Lung (tissue), 12 donors: ENCODE data around the gene DR1. TPM values are rescaled to one million over a fixed set of nuclear protein-coding genes. Genes with fewer than 3 reads are reported as not detected.
A peak's percentile ranks its signal among the peaks of the same experiment; 100 is the strongest.

Source experiments
- ATAC-seq: fragments of 200-7000 bp; cut with Tn5 transposase; one replicate; pipeline ENCODE4 v1.9.1; 2020; ENCODE audit warnings: moderate number of reproducible peaks; ENCODE audit not compliant: insufficient read depth, low FRiP score
- DNase-seq, 3 donors: peaks; one replicate each; pipeline ENCODE4 v3.0.0-alpha.2; 2013 to 2017
- H3K27ac ChIP-seq, 2 donors: one replicate each; pipeline ENCODE4 v1.5.1; 2013; ENCODE audit warnings: mild to moderate bottlenecking in 2 of 2, moderate library complexity in 2 of 2, control low read depth in 1 of 2, inconsistent platforms in 1 of 2, low read depth in 1 of 2, low read length in 1 of 2
- H3K27me3 ChIP-seq, 3 donors: one replicate each; pipeline ENCODE4 v1.5.1; 2013; ENCODE audit warnings: low read length in 2 of 3; ENCODE audit not compliant: control insufficient read depth in 3 of 3, insufficient read depth in 3 of 3
- H3K36me3 ChIP-seq, 4 donors: one replicate each; pipeline ENCODE4 v1.5.1; 2013; ENCODE audit warnings: low read length in 4 of 4, mild to moderate bottlenecking in 1 of 4, moderate library complexity in 1 of 4; ENCODE audit not compliant: control insufficient read depth in 4 of 4, insufficient read depth in 4 of 4
- H3K4me1 ChIP-seq, 5 donors: one replicate each; pipeline ENCODE4 v1.5.1; 2013; ENCODE audit warnings: low read length in 5 of 5, mild to moderate bottlenecking in 2 of 5, moderate library complexity in 1 of 5; ENCODE audit not compliant: control insufficient read depth in 5 of 5, insufficient read depth in 5 of 5
- H3K4me3 ChIP-seq: one replicate; pipeline ENCODE4 v1.5.1; 2013; ENCODE audit warnings: mild to moderate bottlenecking, control low read depth, moderate library complexity
- H3K9ac ChIP-seq, 2 donors: one replicate each; pipeline ENCODE4 v1.5.1; 2013; ENCODE audit warnings: low read length in 2 of 2, control low read depth in 1 of 2; ENCODE audit not compliant: insufficient read depth in 1 of 2
- H3K9me3 ChIP-seq, 4 donors: one replicate each; pipeline ENCODE4 v1.5.1; 2013; ENCODE audit warnings: low read length in 3 of 4, mild to moderate bottlenecking in 1 of 4, moderate library complexity in 1 of 4; ENCODE audit not compliant: control insufficient read depth in 4 of 4, insufficient read depth in 3 of 4
- CTCF ChIP-seq: IDR thresholded peaks from 2 replicates; pipeline ENCODE4 v1.5.1; 2012; ENCODE audit warnings: mild to moderate bottlenecking; ENCODE audit errors: control extremely low read depth, extremely low read depth
- WGBS, 2 donors: extraction: QIAGEN DNeasy Blood & Tissue Kit; methylation state at CpG; one replicate each; pipeline ENCODE4 v1.1.7; 2013; 5-methylcytosine and 5-hydroxymethylcytosine counted together
- polyA plus RNA-seq, 2 donors: library from polyadenylated mRNA; stranded (reverse); fragments of 200-250 nt; gene quantifications; one replicate each; pipeline ENCODE4 v1.2.1, GENCODE V29; 2013
- total RNA-seq, 2 donors: library from RNA; depleted of rRNA in 1 of 2; stranded (reverse); fragments of >200 nt in 1 of 2; gene quantifications; one replicate each; pipeline ENCODE4 v1.2.1, GENCODE V29; 2014 to 2021
- donor health status: control.
- donor health status: control.
- donor health status: Bipolar disorder and iron deficiency.
- donor health status: healthy.
- donor health status: DM: yes; HTN: yes; CAD: no.

The DR1 gene
- total and polyA plus RNA-seq, 4 donors: 10.5 to 59.5 (median 34.4) TPM

- Histone ChIP-seq H3K4me3 (no peak overlapping the region), H3K36me3 (peaks cover 0 to 26% (median 7%) of the 10 kb centered on the region in 4 donors), H3K27ac (no peak overlapping the region), H3K9me3 (no peaks in the 10 kb centered on the region), H3K27me3 (no peaks in the 10 kb centered on the region), H3K9ac (no peak overlapping the region), H3K4me1 (peaks cover 0 to 37% (median 6%) of the 10 kb centered on the region in 5 donors)
- DNase-seq (no peak), ATAC-seq (no peak)
- TF ChIP-seq CTCF: no peak
Observed at GRCh38 chr1:93352376-93352775, 6.7 kb downstream of the DR1 start.

GRCh38 chr1:93353286-93353685, 7.6 kb downstream of the DR1 start:
- no peak overlapping the region for H3K27ac ChIP-seq
- DNase-seq (peak in 2 of 3 donors; percentile 40 to 61), ATAC-seq (no peak)
- no peaks in the 10 kb centered on the region for H3K27me3 ChIP-seq
- no peak overlapping the region for H3K9ac ChIP-seq
- 41 to 56% methylated on average over 1 of the region's 1 CpG for WGBS, 2 donors
- H3K4me1 ChIP-seq: peaks cover 0 to 30% (median 7%) of the 10 kb centered on the region in 5 donors
- H3K36me3 ChIP-seq: peaks cover 8 to 35% (median 9%) of the 10 kb centered on the region in 4 donors
- no peak overlapping the region for H3K4me3 ChIP-seq
- TF ChIP-seq CTCF: no peak
- H3K9me3 ChIP-seq: no peaks in the 10 kb centered on the region

GRCh38 chr1:93354749-93355148, 9.0 kb downstream of the DR1 start:
- no peak overlapping the region for H3K9ac ChIP-seq
- H3K27ac ChIP-seq: no peak overlapping the region
- no peak for ATAC-seq
- H3K9me3 ChIP-seq: no peaks in the 10 kb centered on the region
- TF ChIP-seq CTCF: no peak
- no peak overlapping the region for H3K4me3 ChIP-seq
- H3K4me1 ChIP-seq: peaks cover 0 to 17% (median 5%) of the 10 kb centered on the region in 5 donors
- DNase-seq: no peak
- H3K36me3 ChIP-seq: peaks cover 10 to 38% (median 10%) of the 10 kb centered on the region in 4 donors
- no peaks in the 10 kb centered on the region for H3K27me3 ChIP-seq
- 48 to 68% methylated on average over 2 of the region's 2 CpGs for WGBS, 2 donors

DNA sequence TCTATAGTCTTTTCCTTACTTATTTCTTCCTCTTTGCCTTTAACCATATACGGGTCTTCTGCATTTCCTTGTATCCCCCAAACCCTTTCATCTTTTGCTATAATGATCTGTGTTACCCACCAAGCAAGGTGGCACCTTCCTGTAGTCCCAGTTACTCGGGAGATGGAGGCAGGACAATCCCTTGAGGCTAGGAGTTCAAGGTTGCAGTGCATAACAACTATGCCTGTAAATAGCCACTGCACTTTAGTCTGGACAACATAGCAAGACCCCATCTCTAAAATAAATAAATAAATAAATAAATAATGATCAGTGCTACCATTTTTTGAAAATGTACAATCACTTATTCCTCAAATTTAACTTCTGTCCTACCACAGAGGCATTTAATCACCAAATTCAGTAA, 11.5 kb downstream of the DR1 start:
- H3K4me3 ChIP-seq: no peak overlapping the region
- H3K27ac ChIP-seq: no peak overlapping the region
- peaks cover 10 to 38% (median 10%) of the 10 kb centered on the region in 4 donors for H3K36me3 ChIP-seq
- no peaks in the 10 kb centered on the region for H3K27me3 ChIP-seq
- TF ChIP-seq CTCF: no peak
- H3K4me1 ChIP-seq: peaks cover 0 to 12% (median 4%) of the 10 kb centered on the region in 5 donors
- WGBS, 2 donors: 98 to 99% methylated on average over 2 of the region's 2 CpGs
- DNase-seq (no peak), ATAC-seq (no peak)
- no peaks in the 10 kb centered on the region for H3K9me3 ChIP-seq
- H3K9ac ChIP-seq: no peak overlapping the region
